ENCODE data around the gene BCHE. TPM values are rescaled to one million over a fixed set of nuclear protein-coding genes. Genes with fewer than 3 reads are reported as not detected.

BCHE gene
- 10 to 100 TPM; 11.7 to 15.9 (median 12.6) TPM for polyA plus RNA-seq (ENCODE audit: insufficient read length in 4 of 4)

DNA sequence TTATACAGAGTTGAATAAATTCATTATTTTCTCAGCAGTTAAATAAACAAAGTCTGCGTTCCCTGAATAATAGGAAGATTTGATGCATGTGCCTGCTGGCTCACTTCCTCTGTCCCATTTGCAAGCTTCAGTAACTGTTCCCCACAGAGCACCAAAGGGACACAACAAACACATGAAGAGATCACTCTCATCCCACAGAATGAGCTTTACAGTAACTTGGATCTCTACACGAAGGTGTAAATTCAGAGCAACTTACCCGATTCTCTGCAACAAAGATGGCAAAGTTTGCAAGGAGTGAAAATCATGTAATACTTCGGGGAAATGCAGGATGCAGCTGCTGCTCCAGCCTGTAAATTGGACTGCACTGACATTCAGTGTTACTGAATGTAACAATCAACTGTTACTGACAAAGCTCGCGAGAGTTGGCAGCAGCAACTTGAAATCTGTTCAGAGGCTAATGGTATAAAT lies at the start of gene BCHE:
Gene BCHE, minus strand, starts transcription at position 366 of the 468 bp plus-strand sequence. CDS start 6,390 bp downstream, outside the sequence.
- peak in 2 of 4 donors; percentile 12 to 27 for DNase-seq (ENCODE audit: low read depth in 4 of 4, low spot score in 3 of 4)

DNA sequence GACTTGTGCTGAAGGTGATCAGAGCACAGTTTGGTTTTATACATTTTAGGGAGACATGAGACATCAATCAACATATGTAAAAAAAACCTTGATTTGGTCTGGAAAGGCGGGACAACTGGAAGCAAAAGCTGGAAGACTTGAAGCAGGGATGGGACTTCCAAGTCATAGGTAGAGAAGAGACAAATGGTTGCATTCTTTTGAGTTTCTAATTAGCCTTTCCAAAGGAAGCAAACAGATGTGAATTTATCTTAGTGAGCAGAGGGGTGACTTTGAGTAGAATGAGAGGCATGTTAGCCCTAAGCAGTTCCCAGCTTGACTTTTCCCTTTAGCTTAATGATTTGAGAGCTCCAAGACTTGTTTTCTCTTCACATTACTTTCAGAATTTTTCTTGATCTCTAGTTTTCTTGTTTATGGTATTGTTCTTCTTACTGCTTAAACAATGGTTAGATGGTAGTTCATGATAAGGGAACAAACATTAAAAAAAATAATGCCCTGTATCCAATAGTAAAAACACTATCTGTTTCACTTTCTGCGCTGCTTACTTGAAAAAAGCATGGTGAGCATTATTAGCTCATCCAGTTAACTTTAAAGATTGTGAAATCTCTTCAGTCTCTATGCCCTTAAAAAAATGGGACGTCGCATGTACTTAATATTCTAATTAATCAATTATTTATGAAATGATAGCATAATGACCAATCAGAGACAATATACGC lies 48.5 kb upstream of the BCHE start:
- no peak for DNase-seq (ENCODE audit: low read depth in 4 of 4, low spot score in 3 of 4)

DNA sequence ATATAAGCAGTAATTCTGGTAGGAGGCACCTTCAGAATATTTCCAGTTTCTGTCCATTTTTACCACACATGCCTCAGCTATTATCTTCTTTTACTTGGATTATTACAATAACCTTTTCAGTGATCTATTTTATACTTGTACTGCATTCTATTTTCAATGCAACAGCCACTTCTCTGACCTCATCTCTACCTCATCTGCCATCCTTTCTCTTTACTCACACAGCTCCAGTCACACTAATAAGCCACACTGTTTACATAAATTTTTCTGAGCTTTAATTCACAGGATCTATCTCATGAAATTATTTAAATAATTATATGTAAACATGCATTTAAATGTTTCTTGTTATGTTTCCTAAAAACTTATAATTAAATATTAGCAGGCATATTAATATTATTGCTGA lies 47.3 kb upstream of the BCHE start:
- DNase-seq (ENCODE audit: low read depth in 4 of 4, low spot score in 3 of 4) = no peak

DNA sequence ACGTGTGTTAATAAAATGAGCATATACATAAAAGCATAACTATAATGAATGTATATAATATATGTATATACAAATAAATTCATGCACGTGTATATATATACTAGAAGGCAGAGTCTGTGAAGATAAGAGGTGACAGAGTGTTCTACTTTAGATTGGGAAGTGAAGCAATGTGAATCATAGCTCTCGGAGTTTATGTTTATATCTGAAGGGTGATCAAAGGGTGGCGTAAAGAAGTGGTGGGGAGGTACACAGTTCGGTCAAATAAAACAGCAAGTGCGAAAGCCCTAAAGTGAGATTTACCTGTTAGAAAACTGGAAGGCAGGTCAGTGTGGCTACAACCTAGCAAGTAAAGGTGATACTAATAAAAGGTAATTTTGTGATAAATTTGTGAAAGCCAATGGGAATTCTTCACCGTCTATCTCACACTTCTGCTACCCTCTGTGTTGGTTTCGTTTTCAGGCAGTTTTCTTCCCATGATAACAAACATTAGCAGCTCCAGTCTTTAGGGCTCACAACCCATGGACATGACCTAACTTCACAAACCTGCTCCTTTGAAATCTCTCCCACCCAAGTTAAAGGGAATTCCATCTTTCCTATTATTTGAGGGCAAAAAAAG lies 46.7 kb upstream of the BCHE start:
- DNase-seq (ENCODE audit: low read depth in 4 of 4, low spot score in 3 of 4) = no peak

DNA sequence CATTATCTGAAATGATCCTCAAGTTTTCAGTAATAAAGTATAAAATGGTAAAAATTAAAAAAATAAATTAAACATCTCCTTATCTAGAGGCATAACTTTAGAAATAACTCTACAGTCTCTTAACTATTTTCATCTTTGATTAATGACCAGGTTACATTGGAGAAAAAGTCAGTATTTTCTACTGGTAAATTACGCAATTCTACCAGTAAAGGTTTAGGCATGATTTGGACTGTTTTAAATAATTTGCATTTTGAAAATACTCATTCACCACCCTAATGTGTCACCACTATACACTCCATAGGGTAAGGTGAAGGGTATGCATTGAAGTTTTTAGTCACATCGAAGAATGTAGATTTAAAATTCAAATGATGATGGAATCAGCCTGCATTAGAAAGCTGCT lies 45.9 kb upstream of the BCHE start:
- no peak for DNase-seq (ENCODE audit: low read depth in 4 of 4, low spot score in 3 of 4)

DNA sequence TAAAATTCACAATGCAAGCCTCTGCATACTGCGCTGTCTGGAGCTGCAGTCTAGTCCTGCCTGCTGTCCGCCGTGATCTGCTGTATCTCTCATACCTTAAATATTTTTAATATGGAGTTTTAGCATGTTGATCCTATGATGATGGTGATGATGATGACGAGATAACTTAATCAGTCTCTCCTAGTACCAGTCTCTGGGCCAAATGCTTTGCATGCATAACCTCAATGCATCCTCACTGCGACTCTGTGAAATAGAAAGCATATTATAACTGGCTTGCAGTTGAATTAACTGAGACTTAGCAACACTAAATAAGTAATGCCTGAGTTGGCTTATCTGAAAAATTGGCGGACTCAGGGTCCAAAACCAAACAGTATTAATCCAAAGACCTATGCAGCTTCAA lies 38.4 kb upstream of the BCHE start:
- no peak for DNase-seq (ENCODE audit: low read depth in 4 of 4, low spot score in 3 of 4)

DNA sequence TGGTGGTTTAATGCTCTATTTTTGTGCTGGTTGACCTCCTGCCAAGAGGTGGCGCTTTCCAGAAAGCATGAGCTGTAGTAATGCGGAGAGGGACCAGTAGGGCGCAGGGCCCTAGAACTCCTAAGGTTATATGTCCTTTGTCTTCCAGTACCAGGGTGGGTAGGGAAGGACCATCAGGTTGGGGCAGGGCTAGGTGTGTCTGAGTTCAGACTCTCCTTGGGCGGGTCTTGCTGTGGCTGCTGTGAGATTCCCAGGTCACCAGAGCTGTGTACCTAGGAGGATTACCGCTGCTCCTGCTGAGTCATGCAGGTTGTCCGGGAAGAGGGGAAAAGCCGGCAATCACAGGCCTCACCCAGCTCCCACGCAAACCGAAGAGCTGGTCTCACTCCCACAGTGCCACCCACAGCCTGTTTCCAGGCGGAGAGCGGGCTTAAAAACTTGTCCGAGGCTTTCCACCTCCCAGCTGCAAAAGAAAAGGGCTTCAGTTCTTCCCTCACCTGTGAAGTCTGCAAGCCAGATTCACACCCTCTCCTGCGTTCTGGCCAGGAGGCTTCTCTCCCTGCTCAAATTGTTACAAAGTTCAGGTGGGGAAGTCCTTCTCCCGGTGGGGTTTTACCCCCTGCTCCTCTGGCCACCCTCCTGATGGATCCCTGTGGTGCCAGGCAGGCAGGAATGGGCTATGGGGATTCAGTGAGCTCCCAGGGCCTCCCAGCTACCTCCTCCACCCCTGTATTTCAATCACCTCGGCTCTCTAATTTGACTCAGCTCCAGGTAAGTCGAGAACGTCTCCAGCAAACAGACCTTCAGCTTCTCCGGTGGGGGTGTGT lies 37.7 kb upstream of the BCHE start:
- DNase-seq (ENCODE audit: low read depth in 4 of 4, low spot score in 3 of 4) = no peak

DNA sequence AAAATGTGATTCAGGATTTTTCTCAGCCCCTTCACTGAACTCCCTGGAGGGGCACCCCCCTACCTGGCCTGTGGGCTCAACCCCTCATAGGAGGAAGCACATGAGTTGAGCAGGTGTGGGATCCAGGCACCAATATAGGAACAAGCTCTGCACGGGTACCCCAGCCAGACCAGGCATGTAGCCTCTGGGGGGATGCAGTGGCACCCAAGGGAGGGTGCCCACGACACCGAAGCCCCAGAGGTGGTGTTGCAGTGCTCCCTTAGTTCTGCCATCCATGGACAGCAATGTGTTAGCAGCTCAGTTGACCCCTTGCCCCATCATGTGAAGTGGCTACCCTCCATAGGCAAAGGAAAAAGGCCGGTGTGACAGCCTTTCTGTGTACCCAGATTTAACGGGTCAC lies 30.9 kb upstream of the BCHE start:
- DNase-seq (ENCODE audit: low read depth in 4 of 4, low spot score in 3 of 4) = no peak

DNA sequence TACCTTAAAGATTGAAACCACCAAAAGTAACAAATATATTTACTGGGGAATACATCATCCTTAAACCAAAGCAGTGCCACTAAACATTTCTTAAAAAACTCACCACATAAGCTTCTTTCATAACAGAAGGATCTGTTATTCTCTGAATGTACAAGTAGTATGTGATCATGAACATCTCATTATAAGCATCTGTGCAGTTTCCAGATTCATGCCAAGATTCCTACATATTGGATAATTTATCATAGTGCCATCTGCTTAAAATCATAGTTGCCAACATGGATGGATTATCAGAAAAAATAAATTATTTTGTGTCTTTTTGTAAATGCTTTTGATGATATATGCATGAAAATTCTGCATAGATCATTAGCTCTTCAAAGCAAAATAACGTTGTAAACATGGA lies 21.8 kb upstream of the BCHE start:
- no peak for DNase-seq (ENCODE audit: low read depth in 4 of 4, low spot score in 3 of 4)

DNA sequence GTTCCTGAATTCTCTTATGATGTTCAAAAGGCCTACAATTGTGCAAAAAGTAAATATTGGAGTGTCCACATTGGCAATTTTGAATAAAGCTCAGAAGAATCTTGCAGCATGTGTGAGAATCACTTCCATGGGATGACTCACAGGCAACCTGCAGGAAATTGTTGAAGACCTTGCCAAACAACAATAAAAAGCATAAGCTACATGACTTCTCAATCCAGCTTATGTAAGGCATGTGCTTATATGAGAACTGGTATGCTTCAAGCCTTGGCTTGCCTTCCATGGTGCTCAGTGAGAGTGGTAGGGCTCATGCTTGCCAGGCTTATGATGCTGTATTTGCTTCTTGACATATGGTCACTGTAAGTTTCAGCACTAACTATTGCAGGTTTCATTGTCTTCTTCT lies 18.4 kb upstream of the BCHE start:
- DNase-seq (ENCODE audit: low read depth in 4 of 4, low spot score in 3 of 4) = no peak

DNA sequence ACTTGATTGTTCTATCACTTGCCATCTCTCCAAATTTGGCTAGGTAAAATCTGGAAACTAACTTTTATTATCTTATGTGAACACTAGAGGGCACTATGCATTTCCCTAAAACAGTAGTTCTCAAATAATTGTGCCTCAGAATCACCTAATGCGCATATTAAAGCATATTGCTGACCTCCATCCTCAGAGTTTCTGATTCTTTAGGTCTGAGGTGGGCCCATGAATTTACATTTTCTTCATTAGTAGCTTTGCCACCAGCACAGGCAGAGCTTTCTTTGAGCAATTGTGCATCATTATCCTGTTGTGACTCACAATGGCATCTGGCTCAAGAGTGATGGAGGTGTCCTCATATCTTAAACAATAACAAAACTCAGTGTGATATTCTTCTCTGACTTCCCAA lies 17.5 kb upstream of the BCHE start:
- no peak for DNase-seq (ENCODE audit: low read depth in 4 of 4, low spot score in 3 of 4)

DNA sequence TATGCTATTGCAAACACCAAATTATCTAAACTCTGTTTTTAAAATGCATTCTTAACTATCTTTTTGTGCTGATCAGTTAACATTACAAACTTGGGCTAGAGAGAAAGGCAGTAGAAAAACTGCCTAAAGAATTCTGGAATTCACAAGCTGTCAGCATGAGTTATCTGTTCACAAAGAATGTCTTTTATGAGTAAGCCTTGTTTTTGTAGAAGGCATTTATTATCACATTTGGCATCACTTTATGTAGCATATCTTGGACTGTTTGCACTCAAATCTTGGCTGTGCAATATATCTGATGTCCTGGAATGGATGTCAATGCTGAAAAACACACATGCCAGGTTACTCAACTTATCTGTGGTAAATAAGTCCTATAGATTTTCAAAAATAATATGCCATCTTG lies 15.5 kb upstream of the BCHE start:
- DNase-seq (ENCODE audit: low read depth in 4 of 4, low spot score in 3 of 4) = no peak

DNA sequence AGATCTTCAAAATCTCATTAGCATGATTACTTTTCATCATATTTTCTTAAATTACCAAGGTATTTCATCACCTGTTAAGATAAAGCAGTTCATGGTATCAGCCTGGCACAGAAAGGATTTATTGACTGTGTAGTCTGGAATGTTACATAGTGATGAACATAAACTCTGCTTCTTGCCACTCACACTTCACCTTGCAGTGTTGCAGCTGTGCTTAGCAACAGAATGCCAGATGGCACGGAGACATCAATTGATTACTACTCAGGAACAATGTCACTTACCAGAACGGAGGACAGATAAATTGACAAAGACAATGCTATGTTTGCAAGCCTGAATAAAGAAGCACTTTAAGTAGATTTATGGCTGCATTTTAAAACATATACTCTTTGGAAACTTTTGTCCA lies 15.0 kb upstream of the BCHE start:
- no peak for DNase-seq (ENCODE audit: low read depth in 4 of 4, low spot score in 3 of 4)

DNA sequence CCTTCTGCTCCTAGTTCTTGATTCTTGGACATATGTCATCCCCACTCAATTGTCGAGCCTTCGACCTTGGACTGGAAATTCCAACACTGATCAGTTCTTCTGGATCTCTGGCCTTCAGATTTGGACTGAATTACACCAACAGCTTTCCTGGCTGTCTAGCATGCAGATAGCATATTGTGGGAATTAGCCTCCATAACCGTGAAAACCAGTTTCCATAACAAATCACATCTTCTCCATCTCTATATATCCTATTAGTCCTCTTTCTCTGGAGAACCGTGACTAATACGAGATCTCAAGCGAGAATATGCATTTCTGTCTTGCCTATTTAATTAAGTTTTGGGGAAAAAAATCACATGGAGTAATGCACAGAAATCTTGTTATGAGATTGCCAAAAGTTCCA lies 8.8 kb upstream of the BCHE start:
- DNase-seq (ENCODE audit: low read depth in 4 of 4, low spot score in 3 of 4) = no peak

DNA sequence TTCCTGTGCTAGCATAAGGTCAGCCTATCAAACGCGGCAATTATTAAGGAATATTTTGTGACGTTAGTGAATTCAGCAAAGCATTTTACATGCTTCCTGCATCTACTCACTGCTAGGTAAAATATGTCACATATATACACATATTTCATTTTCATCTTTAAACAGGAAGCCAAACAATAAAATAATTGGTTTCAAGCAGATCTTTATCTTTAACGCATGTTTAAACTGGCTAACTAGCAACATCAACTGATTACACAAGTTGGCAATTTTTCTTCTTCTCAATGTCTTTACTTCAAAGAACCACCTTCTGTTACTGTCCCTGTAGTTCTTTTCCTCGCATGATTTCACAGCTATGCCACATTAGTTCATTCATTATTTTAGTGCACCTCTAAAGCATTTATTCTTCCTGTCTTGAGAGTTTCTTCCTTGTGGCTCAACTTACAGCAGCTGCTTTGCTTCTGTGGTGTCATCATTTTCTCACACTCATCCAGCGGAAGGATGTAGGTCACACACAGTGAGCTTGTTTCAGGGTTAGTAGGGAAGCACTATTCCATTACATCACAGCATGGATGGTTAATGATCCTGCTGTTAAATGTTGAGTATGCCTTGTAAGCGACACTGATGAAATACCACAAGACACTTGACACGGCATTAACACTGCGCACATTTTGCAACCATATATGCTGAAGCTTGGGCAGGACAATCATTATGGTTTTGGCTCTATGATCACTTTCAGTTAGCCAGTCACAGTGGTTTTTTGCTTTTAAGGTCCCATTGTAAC lies 2.3 kb upstream of the BCHE start:
- DNase-seq (ENCODE audit: low read depth in 4 of 4, low spot score in 3 of 4) = peak in 2 of 4 donors; percentile 31 to 50

DNA sequence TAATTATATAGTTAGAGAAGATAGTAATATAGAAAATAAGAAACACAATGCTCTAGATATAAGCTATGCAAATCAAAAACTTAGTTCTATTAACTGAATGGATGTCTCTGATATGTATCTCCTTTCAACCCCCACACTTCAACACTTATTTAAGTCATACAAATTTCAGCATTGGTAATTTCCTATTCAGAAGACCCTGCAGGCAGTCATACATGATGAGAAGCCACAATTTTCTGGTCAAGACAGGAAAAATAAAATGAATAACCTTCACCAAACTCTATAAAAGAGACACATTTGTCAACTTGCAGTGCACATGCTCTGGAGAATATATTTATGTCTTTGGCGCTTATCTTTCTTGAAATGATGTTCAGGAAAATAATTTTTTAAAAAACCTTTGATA lies 578 bp upstream of the BCHE start:
- no peak for DNase-seq (ENCODE audit: low read depth in 4 of 4, low spot score in 3 of 4)

DNA sequence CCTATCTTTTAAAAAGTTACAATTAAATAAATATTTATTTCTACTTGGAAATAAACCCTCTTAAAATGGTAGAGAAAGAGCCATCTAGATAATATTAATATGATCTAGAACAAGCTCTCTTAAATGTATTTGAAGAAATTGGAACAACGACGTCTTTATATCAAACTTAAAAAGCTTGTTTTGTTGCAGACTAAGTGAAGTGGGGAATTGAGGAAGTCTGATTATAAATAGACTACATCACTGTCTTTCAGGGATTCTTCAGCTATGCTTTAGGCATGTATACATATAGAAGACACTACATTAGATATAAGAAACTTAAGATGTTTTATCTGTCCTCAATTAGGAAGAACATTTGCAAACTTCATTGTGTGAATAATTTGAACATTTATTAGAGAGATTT lies 1.8 kb downstream of the BCHE start:
- no peak for DNase-seq (ENCODE audit: low read depth in 4 of 4, low spot score in 3 of 4)

DNA sequence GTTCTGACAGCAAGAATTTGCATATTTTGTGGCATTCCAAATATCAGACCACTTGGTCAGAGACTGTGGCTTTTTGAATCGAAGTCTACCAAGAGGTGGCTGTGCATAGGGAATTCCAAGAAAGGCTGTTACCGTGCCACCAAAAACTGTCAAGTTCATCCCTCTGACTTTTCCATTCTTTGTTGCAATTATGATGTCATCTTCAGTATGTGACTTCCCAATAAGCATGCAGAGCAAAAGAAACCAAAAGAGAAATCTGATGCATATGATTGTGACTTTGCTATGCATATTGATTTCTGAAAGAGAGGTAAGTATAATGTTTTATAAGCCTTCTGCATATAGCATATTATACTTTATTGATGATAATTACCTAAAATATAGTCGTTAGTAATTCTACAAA lies 6.5 kb downstream of the BCHE start:
- no peak for DNase-seq (ENCODE audit: low read depth in 4 of 4, low spot score in 3 of 4)

DNA sequence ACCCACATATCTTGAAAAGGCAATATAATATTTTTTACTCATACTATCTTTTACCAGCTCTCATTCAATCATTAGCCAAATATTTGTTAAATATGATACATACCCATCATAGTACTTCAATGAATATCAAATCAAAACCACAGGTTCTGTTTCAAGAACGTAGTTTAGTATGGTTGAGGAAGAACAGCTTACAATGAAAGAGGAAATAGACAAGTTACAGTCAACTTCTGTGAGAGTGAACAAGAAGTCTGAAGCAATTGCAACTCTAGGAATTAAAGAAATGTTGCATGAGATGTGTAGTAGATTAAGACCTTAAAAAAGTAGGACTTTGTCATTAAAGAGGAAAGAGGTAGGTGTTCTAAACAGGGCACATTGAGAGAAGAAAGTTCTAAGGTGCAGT lies 9.3 kb downstream of the BCHE start:
- no peak for DNase-seq (ENCODE audit: low read depth in 4 of 4, low spot score in 3 of 4)

DNA sequence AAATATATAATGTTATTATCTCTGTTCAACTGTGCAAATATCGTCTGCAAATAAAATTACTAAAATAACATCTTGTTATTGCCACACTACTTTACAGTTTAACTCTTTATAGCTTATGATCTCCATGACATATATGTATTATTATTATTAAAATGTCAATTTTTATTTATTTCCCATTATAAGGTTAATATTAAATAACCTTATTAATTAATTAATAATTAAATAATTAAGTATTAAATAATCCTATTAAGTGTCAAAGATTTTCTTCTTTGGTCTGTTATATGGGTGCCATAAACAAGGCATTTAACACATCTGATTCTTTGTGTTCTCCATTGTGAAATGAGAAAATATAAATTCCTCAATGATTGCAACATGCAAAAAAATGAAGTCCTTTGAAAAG lies 10.0 kb downstream of the BCHE start:
- no peak for DNase-seq (ENCODE audit: low read depth in 4 of 4, low spot score in 3 of 4)

DNA sequence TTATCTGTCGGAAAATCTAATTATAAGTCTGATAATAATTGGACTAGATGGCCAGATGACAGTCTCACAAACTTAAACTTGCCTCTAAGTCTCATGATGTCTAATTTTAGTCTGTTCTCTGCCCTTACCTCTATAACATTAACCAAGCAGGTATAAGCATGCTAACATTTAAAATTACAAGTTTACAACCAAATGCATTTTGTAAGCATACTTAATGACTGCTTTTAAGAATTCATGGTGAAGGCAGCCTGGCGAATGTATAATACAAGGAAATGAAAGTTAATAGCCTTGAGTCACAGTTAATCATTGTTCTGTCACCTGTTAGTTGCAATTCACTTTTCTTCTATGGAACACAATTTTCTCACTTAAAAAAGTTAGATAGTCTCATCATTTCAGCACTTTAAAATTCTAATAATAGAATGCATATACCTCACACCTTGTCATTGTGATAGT lies 16.5 kb downstream of the BCHE start:
- DNase-seq (ENCODE audit: low read depth in 4 of 4, low spot score in 3 of 4) = no peak
